Hematopoietic multipotent progenitor cell treated with erythropoietin and hydrocortisone succinate and interleukin-3 and kit ligand, for 15 days (in vitro differentiated cells): Measurements from ENCODE around the gene DUSP23.

ENCODE experiments used
- DNase-seq: peaks from one replicate; pipeline ENCODE4 v3.0.0-alpha.2; 2015; ENCODE audit warnings: low spot score

Gene DUSP23

DNA sequence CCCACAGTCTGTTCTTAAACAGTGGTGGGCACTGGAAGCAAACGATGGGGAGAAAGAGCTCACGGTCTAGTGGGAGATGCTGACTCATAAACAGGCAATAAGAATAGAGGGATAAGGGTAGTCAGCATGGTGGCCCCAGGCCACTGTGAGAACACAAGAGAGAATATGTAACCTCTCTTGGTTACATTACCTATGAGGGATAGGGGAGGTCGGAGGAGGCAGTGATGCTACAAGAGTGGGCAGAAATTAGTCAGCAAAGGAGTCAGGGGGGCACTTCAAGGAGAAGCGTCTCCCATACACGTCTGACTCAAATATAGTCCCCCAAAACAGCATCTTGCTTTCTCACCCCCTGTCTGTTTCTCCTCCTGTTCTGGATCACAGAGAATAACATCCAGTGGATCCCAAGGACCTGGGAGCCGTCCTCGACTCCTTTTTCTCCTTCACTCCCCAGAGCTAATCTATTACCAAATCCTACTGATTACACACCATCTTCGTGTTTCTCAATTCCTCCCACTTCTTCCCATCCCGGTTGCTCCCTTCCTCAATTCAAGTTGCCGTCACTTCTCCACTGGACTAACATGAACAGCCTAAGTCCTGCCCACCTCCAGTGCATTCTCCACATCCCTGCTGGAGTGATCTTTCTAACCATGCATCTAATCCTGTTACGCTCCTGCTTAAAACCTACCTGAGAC lies 48.0 kb downstream of the DUSP23 start:
- DNase-seq: no peak

GRCh38 chr1:159829273-159829634 lies 48.5 kb downstream of the DUSP23 start:
- no peak for DNase-seq

DNA sequence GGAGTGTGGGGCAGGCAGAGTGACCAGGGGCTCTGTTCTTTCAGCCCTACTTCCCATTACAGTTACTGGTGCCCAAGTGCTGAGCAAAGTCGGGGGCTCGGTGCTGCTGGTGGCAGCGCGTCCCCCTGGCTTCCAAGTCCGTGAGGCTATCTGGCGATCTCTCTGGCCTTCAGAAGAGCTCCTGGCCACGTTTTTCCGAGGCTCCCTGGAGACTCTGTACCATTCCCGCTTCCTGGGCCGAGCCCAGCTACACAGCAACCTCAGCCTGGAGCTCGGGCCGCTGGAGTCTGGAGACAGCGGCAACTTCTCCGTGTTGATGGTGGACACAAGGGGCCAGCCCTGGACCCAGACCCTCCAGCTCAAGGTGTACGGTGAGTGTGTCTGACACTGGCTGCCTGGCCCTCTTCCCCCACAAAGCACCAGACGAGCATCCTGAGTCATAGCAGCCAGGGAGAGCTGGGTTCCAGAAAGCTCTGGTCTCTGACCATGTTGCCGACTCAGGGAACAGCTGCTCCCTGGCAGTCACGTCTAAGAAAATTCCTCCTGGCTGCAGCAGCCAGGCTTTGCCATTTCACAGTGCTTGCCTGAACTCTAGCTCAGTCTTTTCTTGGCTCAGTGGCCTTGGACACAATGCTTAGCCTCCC lies 49.2 kb downstream of the DUSP23 start:
- no peak for DNase-seq

DNA sequence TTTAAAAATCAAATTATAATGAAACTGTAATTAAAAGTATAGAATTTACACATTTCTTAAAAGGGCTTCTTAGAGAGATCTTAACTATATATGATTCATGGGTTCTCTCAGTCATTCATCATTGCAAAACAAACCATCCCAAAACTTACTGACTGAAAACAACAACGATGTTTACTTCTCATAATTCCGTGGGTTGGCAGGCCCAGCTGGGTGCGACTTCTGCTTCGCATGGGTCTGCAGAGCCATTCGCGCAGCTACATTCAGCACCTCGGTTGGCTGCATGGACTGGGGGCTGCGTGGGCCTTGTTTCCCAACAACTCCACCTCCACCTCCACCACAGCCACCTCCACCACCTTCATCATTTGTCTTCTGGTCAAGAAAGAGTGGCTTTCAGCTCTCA lies 50.0 kb downstream of the DUSP23 start:
- no peak for DNase-seq

DNA sequence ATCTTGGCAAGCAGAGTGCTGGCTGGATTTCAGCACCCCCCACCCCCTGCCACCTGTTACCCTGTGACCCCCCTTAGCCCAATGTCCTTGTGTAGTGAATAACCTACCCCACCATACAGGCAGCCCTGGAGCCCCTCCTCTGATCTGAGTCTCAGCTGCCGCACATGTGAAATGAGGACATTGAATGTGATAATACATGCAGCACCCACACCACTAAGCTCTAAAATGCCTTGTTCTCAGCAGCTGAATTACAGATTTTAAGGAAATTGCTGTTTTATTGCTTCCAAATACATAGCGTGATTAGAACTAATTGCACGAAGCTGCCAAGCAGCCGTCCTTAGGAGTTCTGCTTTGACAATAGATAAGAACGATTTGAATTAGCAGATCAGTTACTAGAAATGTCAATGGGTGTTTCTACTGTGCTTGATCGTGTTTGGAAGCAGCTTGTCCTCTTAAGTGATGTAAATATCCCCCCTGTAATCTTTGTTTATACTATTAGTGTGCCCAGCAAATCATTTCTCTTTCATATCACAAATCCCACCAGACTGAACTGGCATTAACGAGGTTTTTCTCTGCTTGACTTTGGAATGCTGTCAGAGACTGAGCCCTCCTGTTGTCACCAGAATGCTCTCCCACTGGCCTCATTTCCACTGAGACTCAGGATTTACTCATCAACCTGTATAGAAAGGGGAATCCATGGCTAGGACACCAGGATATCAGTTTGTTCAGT lies 50.8 kb downstream of the DUSP23 start:
- no peak for DNase-seq
